Measurements from ENCODE around the gene KCND2. TPM values are rescaled to one million over a fixed set of nuclear protein-coding genes. Genes with fewer than 3 reads are reported as not detected.

KCND2 gene
- total RNA-seq, 1 experiment from 2014 or later, result not detected

GRCh38 chr7:120583899-120584586 lies 311.1 kb downstream of the KCND2 start:
- H3K9me3 ChIP-seq, result no peaks in the 10 kb centered on the region
- peak; percentile 76 for DNase-seq
- H3K27me3 ChIP-seq, result no peaks in the 10 kb centered on the region
- no peak overlapping the region for H3K4me3 ChIP-seq
- no peaks in the 10 kb centered on the region for H3K36me3 ChIP-seq

- Histone ChIP-seq H3K9me3 (no peaks in the 10 kb centered on the region), H3K4me3 (no peak overlapping the region), H3K27me3 (no peaks in the 10 kb centered on the region), H3K36me3 (no peaks in the 10 kb centered on the region)
- DNase-seq, result no peak
Observed at GRCh38 chr7:120586571-120586970, 313.6 kb downstream of the KCND2 start.

GRCh38 chr7:120587243-120587642 lies 314.3 kb downstream of the KCND2 start:
- Histone ChIP-seq H3K36me3 (no peaks in the 10 kb centered on the region), H3K9me3 (no peaks in the 10 kb centered on the region), H3K27me3 (no peaks in the 10 kb centered on the region), H3K4me3 (no peak overlapping the region)
- no peak for DNase-seq

- H3K4me3 ChIP-seq, result no peak overlapping the region
- no peaks in the 10 kb centered on the region for H3K9me3 ChIP-seq
- DNase-seq, result no peak
- no peaks in the 10 kb centered on the region for H3K27me3 ChIP-seq
- no peaks in the 10 kb centered on the region for H3K36me3 ChIP-seq
Observed at GRCh38 chr7:120588416-120588815, 315.4 kb downstream of the KCND2 start.

GRCh38 chr7:120588862-120589261 lies 315.9 kb downstream of the KCND2 start:
- no peak overlapping the region for H3K4me3 ChIP-seq
- H3K9me3 ChIP-seq, result no peaks in the 10 kb centered on the region
- no peaks in the 10 kb centered on the region for H3K27me3 ChIP-seq
- H3K36me3 ChIP-seq, result no peaks in the 10 kb centered on the region
- no peak for DNase-seq

GRCh38 chr7:120600607-120601006 lies 327.6 kb downstream of the KCND2 start:
- Histone ChIP-seq H3K9me3 (no peaks in the 10 kb centered on the region), H3K4me3 (no peak overlapping the region), H3K36me3 (no peaks in the 10 kb centered on the region), H3K27me3 (no peaks in the 10 kb centered on the region)
- no peak for DNase-seq

- no peaks in the 10 kb centered on the region for H3K27me3 ChIP-seq
- no peaks in the 10 kb centered on the region for H3K36me3 ChIP-seq
- no peak overlapping the region for H3K4me3 ChIP-seq
- no peaks in the 10 kb centered on the region for H3K9me3 ChIP-seq
- DNase-seq, result no peak
Observed at GRCh38 chr7:120603366-120603765, 330.4 kb downstream of the KCND2 start.

- H3K4me3 ChIP-seq, result no peak overlapping the region
- no peak for DNase-seq
Observed at GRCh38 chr7:120609136-120609753, 336.3 kb downstream of the KCND2 start.

GRCh38 chr7:120611975-120612374 lies 339.0 kb downstream of the KCND2 start:
- DNase-seq, result no peak
- Histone ChIP-seq H3K4me3 (no peak overlapping the region), H3K27me3 (no peaks in the 10 kb centered on the region), H3K36me3 (no peaks in the 10 kb centered on the region), H3K9me3 (no peaks in the 10 kb centered on the region)

More at GRCh38 chr7:120609136-120609753, 336.3 kb downstream of the KCND2 start:
- H3K27me3 ChIP-seq, result no peaks in the 10 kb centered on the region
- H3K9me3 ChIP-seq, result no peaks in the 10 kb centered on the region
- H3K36me3 ChIP-seq, result no peaks in the 10 kb centered on the region

- Histone ChIP-seq H3K9me3 (no peaks in the 10 kb centered on the region), H3K27me3 (no peaks in the 10 kb centered on the region), H3K4me3 (no peak overlapping the region), H3K36me3 (no peaks in the 10 kb centered on the region)
- no peak for DNase-seq
Observed at GRCh38 chr7:120615703-120616102, 342.7 kb downstream of the KCND2 start.

- Histone ChIP-seq H3K9me3 (no peaks in the 10 kb centered on the region), H3K27me3 (no peaks in the 10 kb centered on the region), H3K36me3 (no peaks in the 10 kb centered on the region), H3K4me3 (no peak overlapping the region)
- no peak for DNase-seq
Observed at GRCh38 chr7:120617275-120617674, 344.3 kb downstream of the KCND2 start.

GRCh38 chr7:120628251-120628650 lies 355.3 kb downstream of the KCND2 start:
- H3K36me3 ChIP-seq, result no peaks in the 10 kb centered on the region
- H3K27me3 ChIP-seq, result no peaks in the 10 kb centered on the region
- H3K9me3 ChIP-seq, result no peaks in the 10 kb centered on the region
- peak; percentile 4 for DNase-seq
- no peak overlapping the region for H3K4me3 ChIP-seq

GRCh38 chr7:120639884-120640283 lies 366.9 kb downstream of the KCND2 start:
- no peaks in the 10 kb centered on the region for H3K36me3 ChIP-seq
- DNase-seq, result no peak
- no peak overlapping the region for H3K4me3 ChIP-seq
- H3K27me3 ChIP-seq, result no peaks in the 10 kb centered on the region
- H3K9me3 ChIP-seq, result no peaks in the 10 kb centered on the region

GRCh38 chr7:120645966-120646365 lies 373.0 kb downstream of the KCND2 start:
- DNase-seq, result no peak

GRCh38 chr7:120654241-120654640 lies 381.3 kb downstream of the KCND2 start:
- H3K27me3 ChIP-seq, result no peaks in the 10 kb centered on the region
- H3K36me3 ChIP-seq, result no peaks in the 10 kb centered on the region
- H3K4me3 ChIP-seq, result no peak overlapping the region
- DNase-seq, result no peak
- H3K9me3 ChIP-seq, result no peaks in the 10 kb centered on the region

More at GRCh38 chr7:120645966-120646365, 373.0 kb downstream of the KCND2 start:
- Histone ChIP-seq H3K36me3 (no peaks in the 10 kb centered on the region), H3K4me3 (no peak overlapping the region), H3K9me3 (no peaks in the 10 kb centered on the region), H3K27me3 (no peaks in the 10 kb centered on the region)

GRCh38 chr7:120658516-120658915 lies 385.5 kb downstream of the KCND2 start:
- no peak for DNase-seq
- no peaks in the 10 kb centered on the region for H3K36me3 ChIP-seq
- H3K27me3 ChIP-seq, result no peaks in the 10 kb centered on the region
- no peaks in the 10 kb centered on the region for H3K9me3 ChIP-seq
- H3K4me3 ChIP-seq, result no peak overlapping the region

GRCh38 chr7:120662291-120662690 lies 389.3 kb downstream of the KCND2 start:
- no peaks in the 10 kb centered on the region for H3K36me3 ChIP-seq
- no peaks in the 10 kb centered on the region for H3K9me3 ChIP-seq
- H3K27me3 ChIP-seq, result no peaks in the 10 kb centered on the region
- H3K4me3 ChIP-seq, result no peak overlapping the region
- no peak for DNase-seq

- DNase-seq, result no peak
- no peaks in the 10 kb centered on the region for H3K36me3 ChIP-seq
Observed at GRCh38 chr7:120665068-120665467, 392.1 kb downstream of the KCND2 start.

More at GRCh38 chr7:120665068-120665467, 392.1 kb downstream of the KCND2 start:
- Histone ChIP-seq H3K9me3 (no peaks in the 10 kb centered on the region), H3K27me3 (no peaks in the 10 kb centered on the region), H3K4me3 (no peak overlapping the region)
